Subcutaneous abdominal adipose tissue (tissue), 5 donors: ENCODE results near the gene DENND1A.
A peak's percentile ranks its signal among the peaks of the same experiment; 100 is the strongest.

Source experiments
- H3K27ac ChIP-seq: one replicate; pipeline ENCODE4 v1.7.0; 2013; ENCODE audit warnings: low read depth, mild to moderate bottlenecking, inconsistent platforms, low read length, moderate library complexity
- H3K27me3 ChIP-seq, 5 donors: one replicate each; pipeline ENCODE4 v1.7.0; 2013; ENCODE audit warnings: low read length in 5 of 5, inconsistent platforms in 1 of 5; ENCODE audit not compliant: control insufficient read depth in 5 of 5, insufficient read depth in 4 of 5
- H3K36me3 ChIP-seq, 5 donors: one replicate each; pipeline ENCODE4 v1.7.0; 2013; ENCODE audit warnings: low read length in 5 of 5; ENCODE audit not compliant: control insufficient read depth in 5 of 5, insufficient read depth in 5 of 5
- H3K4me1 ChIP-seq, 5 donors: one replicate each; pipeline ENCODE4 v1.7.0; 2013; ENCODE audit warnings: low read length in 5 of 5, mild to moderate bottlenecking in 3 of 5, moderate library complexity in 1 of 5; ENCODE audit not compliant: control insufficient read depth in 5 of 5, insufficient read depth in 5 of 5
- H3K4me3 ChIP-seq, 5 donors: one replicate each; pipeline ENCODE4 v1.7.0; 2013; ENCODE audit warnings: low read length in 5 of 5, low read depth in 1 of 5
- H3K9ac ChIP-seq, 5 donors: one replicate each; pipeline ENCODE4 v1.7.0; 2013; ENCODE audit warnings: low read length in 5 of 5, mild to moderate bottlenecking in 4 of 5, moderate library complexity in 3 of 5
- H3K9me3 ChIP-seq, 5 donors: one replicate each; pipeline ENCODE4 v1.7.0; 2013; ENCODE audit warnings: low read length in 5 of 5; ENCODE audit not compliant: control insufficient read depth in 5 of 5
- donor health status: healthy.
- donor health status: healthy.
- donor health status: healthy.
- donor health status: healthy.
- donor health status: healthy.

DENND1A gene

GRCh38 chr9:123749580-123750202, 180.2 kb downstream of the DENND1A start:
- H3K27me3 ChIP-seq: no peaks in the 10 kb centered on the region
- H3K4me3 ChIP-seq: no peak overlapping the region

GRCh38 chr9:123746765-123747164, 183.2 kb downstream of the DENND1A start:
- no peak overlapping the region for H3K9ac ChIP-seq
- H3K36me3 ChIP-seq: no peaks in the 10 kb centered on the region
- H3K4me1 ChIP-seq: peaks cover 3 to 22% (median 13%) of the 10 kb centered on the region in 5 donors
- H3K9me3 ChIP-seq: no peaks in the 10 kb centered on the region
- no peaks in the 10 kb centered on the region for H3K27me3 ChIP-seq
- H3K4me3 ChIP-seq: no peak overlapping the region
- no peak overlapping the region for H3K27ac ChIP-seq

More at GRCh38 chr9:123749580-123750202, 180.2 kb downstream of the DENND1A start:
- Histone ChIP-seq H3K27ac (no peak overlapping the region), H3K36me3 (peaks cover 0 to 2% (median 0%) of the 10 kb centered on the region in 5 donors), H3K9ac (no peak overlapping the region), H3K4me1 (peaks cover 0 to 9% (median 0%) of the 10 kb centered on the region in 5 donors), H3K9me3 (no peaks in the 10 kb centered on the region)

- Histone ChIP-seq H3K9ac (no peak overlapping the region), H3K9me3 (no peaks in the 10 kb centered on the region), H3K27ac (no peak overlapping the region), H3K36me3 (no peaks in the 10 kb centered on the region), H3K4me1 (peaks cover 3 to 31% (median 21%) of the 10 kb centered on the region in 5 donors), H3K27me3 (no peaks in the 10 kb centered on the region), H3K4me3 (no peak overlapping the region)
These were observed 184.0 kb downstream of the DENND1A start for GRCh38 chr9:123745933-123746332.

- H3K27ac ChIP-seq: no peak overlapping the region
- H3K4me1 ChIP-seq: peaks cover 3 to 31% (median 24%) of the 10 kb centered on the region in 5 donors
- no peaks in the 10 kb centered on the region for H3K36me3 ChIP-seq
- H3K4me3 ChIP-seq: no peak overlapping the region
- H3K9me3 ChIP-seq: no peaks in the 10 kb centered on the region
- no peak overlapping the region for H3K9ac ChIP-seq
- H3K27me3 ChIP-seq: no peaks in the 10 kb centered on the region
These were observed 184.5 kb downstream of the DENND1A start for GRCh38 chr9:123745451-123745850.

GRCh38 chr9:123743737-123744136, 186.2 kb downstream of the DENND1A start:
- Histone ChIP-seq H3K4me3 (no peak overlapping the region), H3K27ac (no peak overlapping the region), H3K4me1 (peaks cover 3 to 31% (median 24%) of the 10 kb centered on the region in 5 donors), H3K9ac (no peak overlapping the region), H3K36me3 (no peaks in the 10 kb centered on the region), H3K9me3 (no peaks in the 10 kb centered on the region), H3K27me3 (no peaks in the 10 kb centered on the region)

GRCh38 chr9:123742009-123742767, 187.7 kb downstream of the DENND1A start:
- H3K36me3 ChIP-seq: no peaks in the 10 kb centered on the region
- H3K9me3 ChIP-seq: no peaks in the 10 kb centered on the region
- peak overlapping the region in 1 of 5 donors; percentile 12 for H3K9ac ChIP-seq
- H3K4me3 ChIP-seq: peak overlapping the region; percentile 3 to 51 (median 23)
- H3K4me1 ChIP-seq: peaks cover 3 to 41% (median 32%) of the 10 kb centered on the region in 5 donors
- H3K27me3 ChIP-seq: no peaks in the 10 kb centered on the region
- peak overlapping the region; percentile 42 for H3K27ac ChIP-seq

GRCh38 chr9:123741214-123741613, 188.7 kb downstream of the DENND1A start:
- Histone ChIP-seq H3K9me3 (no peaks in the 10 kb centered on the region), H3K4me1 (peaks cover 3 to 41% (median 32%) of the 10 kb centered on the region in 5 donors), H3K27me3 (no peaks in the 10 kb centered on the region), H3K4me3 (no peak overlapping the region), H3K36me3 (no peaks in the 10 kb centered on the region), H3K9ac (no peak overlapping the region), H3K27ac (no peak overlapping the region)

- Histone ChIP-seq H3K4me3 (no peak overlapping the region), H3K27me3 (no peaks in the 10 kb centered on the region), H3K9me3 (no peaks in the 10 kb centered on the region), H3K9ac (no peak overlapping the region), H3K4me1 (peaks cover 3 to 35% (median 32%) of the 10 kb centered on the region in 5 donors), H3K27ac (no peak overlapping the region), H3K36me3 (no peaks in the 10 kb centered on the region)
These were observed 190.0 kb downstream of the DENND1A start for GRCh38 chr9:123739902-123740301.

GRCh38 chr9:123739387-123739786, 190.5 kb downstream of the DENND1A start:
- Histone ChIP-seq H3K27ac (no peak overlapping the region), H3K36me3 (no peaks in the 10 kb centered on the region), H3K9me3 (no peaks in the 10 kb centered on the region), H3K27me3 (no peaks in the 10 kb centered on the region), H3K9ac (no peak overlapping the region), H3K4me1 (peaks cover 3 to 35% (median 32%) of the 10 kb centered on the region in 5 donors), H3K4me3 (no peak overlapping the region)

GRCh38 chr9:123738648-123739047, 191.3 kb downstream of the DENND1A start:
- H3K36me3 ChIP-seq: no peaks in the 10 kb centered on the region
- H3K4me1 ChIP-seq: peaks cover 3 to 35% (median 32%) of the 10 kb centered on the region in 5 donors
- H3K27me3 ChIP-seq: no peaks in the 10 kb centered on the region
- H3K4me3 ChIP-seq: no peak overlapping the region
- H3K9ac ChIP-seq: no peak overlapping the region
- H3K27ac ChIP-seq: no peak overlapping the region
- H3K9me3 ChIP-seq: no peaks in the 10 kb centered on the region
